Lower leg skin (tissue), 3 donors: ENCODE data around the gene PSORS1C1.

Experiments used
- POLR2A ChIP-seq, 2 donors: fragments of 450-650 bp; IDR thresholded peaks; one replicate each; pipeline ENCODE4 v1.6.1; 2016 to 2017; ENCODE audit warnings: antibody characterized with exemption in 2 of 2, mild to moderate bottlenecking in 1 of 2, moderate library complexity in 1 of 2
- TF ChIP-seq, protein P1 (sequence below), 3 donors: fragments of 450-650 bp; IDR thresholded peaks; one replicate each; pipeline ENCODE4 v1.5.1; 2016; ENCODE audit warnings: antibody characterized with exemption in 3 of 3, mild to moderate bottlenecking in 3 of 3, moderate library complexity in 2 of 3

DNA sequence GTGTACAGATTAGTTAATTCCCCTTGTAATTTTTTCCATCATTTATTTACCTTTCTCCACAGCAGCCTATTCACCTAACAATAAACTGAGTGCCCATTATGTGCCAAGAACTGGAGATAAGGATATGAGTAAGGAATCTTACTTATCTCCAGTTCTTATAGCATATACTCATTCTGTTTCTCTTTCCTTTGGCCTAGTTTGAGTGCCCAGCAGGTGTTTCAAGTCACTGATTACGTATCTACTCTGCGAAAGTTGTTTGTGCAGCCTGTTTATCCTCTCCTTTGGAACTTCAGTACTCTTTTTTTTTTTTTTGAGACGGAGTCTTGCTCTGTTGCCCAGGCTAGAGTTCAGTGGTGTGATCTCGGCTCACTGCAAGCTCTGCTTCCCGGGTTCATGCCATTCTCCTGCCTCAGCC, 73.2 kb downstream of the PSORS1C1 start:
- TF ChIP-seq POLR2A (IDR thresholded peaks at IDR 0.05), result no peak
- TF ChIP-seq, protein P1, sequence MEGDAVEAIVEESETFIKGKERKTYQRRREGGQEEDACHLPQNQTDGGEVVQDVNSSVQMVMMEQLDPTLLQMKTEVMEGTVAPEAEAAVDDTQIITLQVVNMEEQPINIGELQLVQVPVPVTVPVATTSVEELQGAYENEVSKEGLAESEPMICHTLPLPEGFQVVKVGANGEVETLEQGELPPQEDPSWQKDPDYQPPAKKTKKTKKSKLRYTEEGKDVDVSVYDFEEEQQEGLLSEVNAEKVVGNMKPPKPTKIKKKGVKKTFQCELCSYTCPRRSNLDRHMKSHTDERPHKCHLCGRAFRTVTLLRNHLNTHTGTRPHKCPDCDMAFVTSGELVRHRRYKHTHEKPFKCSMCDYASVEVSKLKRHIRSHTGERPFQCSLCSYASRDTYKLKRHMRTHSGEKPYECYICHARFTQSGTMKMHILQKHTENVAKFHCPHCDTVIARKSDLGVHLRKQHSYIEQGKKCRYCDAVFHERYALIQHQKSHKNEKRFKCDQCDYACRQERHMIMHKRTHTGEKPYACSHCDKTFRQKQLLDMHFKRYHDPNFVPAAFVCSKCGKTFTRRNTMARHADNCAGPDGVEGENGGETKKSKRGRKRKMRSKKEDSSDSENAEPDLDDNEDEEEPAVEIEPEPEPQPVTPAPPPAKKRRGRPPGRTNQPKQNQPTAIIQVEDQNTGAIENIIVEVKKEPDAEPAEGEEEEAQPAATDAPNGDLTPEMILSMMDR (IDR thresholded peaks at IDR 0.05), result no peak
